ENCODE results near the gene THADA.

DNA sequence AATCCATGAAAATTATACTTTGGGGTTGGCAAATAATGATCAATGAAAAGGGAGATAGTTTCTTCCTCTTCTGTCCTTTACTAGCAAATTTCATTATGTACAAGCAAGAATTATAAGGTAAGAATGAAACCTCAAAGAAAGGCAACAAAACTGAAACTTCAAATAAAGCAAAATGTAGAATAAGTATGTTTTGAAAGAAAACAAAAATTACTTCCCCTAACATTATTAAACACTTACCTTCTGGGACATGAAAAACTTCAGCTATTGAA, 29.4 kb downstream of the THADA start:
- TF ChIP-seq, protein P1, sequence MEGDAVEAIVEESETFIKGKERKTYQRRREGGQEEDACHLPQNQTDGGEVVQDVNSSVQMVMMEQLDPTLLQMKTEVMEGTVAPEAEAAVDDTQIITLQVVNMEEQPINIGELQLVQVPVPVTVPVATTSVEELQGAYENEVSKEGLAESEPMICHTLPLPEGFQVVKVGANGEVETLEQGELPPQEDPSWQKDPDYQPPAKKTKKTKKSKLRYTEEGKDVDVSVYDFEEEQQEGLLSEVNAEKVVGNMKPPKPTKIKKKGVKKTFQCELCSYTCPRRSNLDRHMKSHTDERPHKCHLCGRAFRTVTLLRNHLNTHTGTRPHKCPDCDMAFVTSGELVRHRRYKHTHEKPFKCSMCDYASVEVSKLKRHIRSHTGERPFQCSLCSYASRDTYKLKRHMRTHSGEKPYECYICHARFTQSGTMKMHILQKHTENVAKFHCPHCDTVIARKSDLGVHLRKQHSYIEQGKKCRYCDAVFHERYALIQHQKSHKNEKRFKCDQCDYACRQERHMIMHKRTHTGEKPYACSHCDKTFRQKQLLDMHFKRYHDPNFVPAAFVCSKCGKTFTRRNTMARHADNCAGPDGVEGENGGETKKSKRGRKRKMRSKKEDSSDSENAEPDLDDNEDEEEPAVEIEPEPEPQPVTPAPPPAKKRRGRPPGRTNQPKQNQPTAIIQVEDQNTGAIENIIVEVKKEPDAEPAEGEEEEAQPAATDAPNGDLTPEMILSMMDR (conservative IDR thresholded peaks at IDR 0.05; ENCODE audit: low read length): no peak
- no peak for TF ChIP-seq EZH2phosphoT487 (IDR thresholded peaks at IDR 0.05; ENCODE audit: borderline replicate concordance, low read depth, low read length)

All from OCI-LY7 (cell line).